HepG2 (cell line): ENCODE measurements around the gene CTNND1. TPM values are rescaled to one million over a fixed set of nuclear protein-coding genes. Genes with fewer than 3 reads are reported as not detected.
A peak's percentile ranks its signal among the peaks of the same experiment; 100 is the strongest.

Experiments used
- CHCHD3 ChIP-seq: sonication (generic); formaldehyde crosslinking; IDR thresholded peaks from 2 replicates; pipeline ENCODE4 v1.8.0; 2022; ENCODE audit warnings: mild to moderate bottlenecking, missing genetic modification reagents, moderate library complexity
- HOXD1 ChIP-seq: sonication (generic); formaldehyde crosslinking; IDR thresholded peaks from 2 replicates; pipeline ENCODE4 v1.5.0; 2020; ENCODE audit warnings: missing genetic modification reagents
- KMT2A ChIP-seq: sonication (generic); formaldehyde crosslinking; IDR thresholded peaks from 2 replicates; pipeline ENCODE4 v1.4.0; 2020; ENCODE audit warnings: missing genetic modification reagents
- MXD4 ChIP-seq: IDR thresholded peaks from 2 replicates; pipeline ENCODE4 v1.6.1; 2016; ENCODE audit warnings: mild to moderate bottlenecking, missing biosample characterization, missing genetic modification reagents
- NCOA1 ChIP-seq: sonication (generic); formaldehyde crosslinking; IDR thresholded peaks from 2 replicates; pipeline ENCODE4 v1.9.0; 2021; ENCODE audit warnings: missing genetic modification reagents
- NFE2 ChIP-seq: sonication (generic); formaldehyde crosslinking; IDR thresholded peaks from 2 replicates; pipeline ENCODE4 v1.4.0; 2020; ENCODE audit warnings: missing genetic modification reagents
- SMAD3 ChIP-seq: sonication (generic); formaldehyde crosslinking; IDR thresholded peaks from 2 replicates; pipeline ENCODE4 v1.4.0; 2020; ENCODE audit warnings: missing genetic modification reagents
- ZFP1 ChIP-seq: IDR thresholded peaks from 2 replicates; pipeline ENCODE4 v1.6.1; 2016
- ZFP36L2 ChIP-seq: sonication (generic); formaldehyde crosslinking; IDR thresholded peaks from 2 replicates; pipeline ENCODE4 v1.4.0; 2020; ENCODE audit warnings: missing genetic modification reagents
- ZNF205 ChIP-seq: IDR thresholded peaks from 2 replicates; pipeline ENCODE4 v1.6.1; 2018; ENCODE audit warnings: missing biosample characterization, missing genetic modification reagents
- ZNF530 ChIP-seq: sonication (generic); formaldehyde crosslinking; IDR thresholded peaks from 2 replicates; pipeline ENCODE4 v1.5.0; 2020; ENCODE audit warnings: low read depth, mild to moderate bottlenecking, missing genetic modification reagents
- ZNF780A ChIP-seq: sonication (generic); formaldehyde crosslinking; IDR thresholded peaks from 2 replicates; pipeline ENCODE4 v1.8.0; 2022; ENCODE audit warnings: mild to moderate bottlenecking, missing genetic modification reagents, moderate library complexity
- ZNF790 ChIP-seq: sonication (generic); formaldehyde crosslinking; IDR thresholded peaks from 2 replicates; pipeline ENCODE4 v1.8.0; 2022; ENCODE audit warnings: missing genetic modification reagents, mild to moderate bottlenecking, borderline replicate concordance
- polyA plus RNA-seq, 8 experiments: library from polyadenylated mRNA; depleted of rRNA in 3 of 8; stranded (reverse) in 7 of 8; unstranded in 1 of 8; fragments of >200 nt; fragmentation: Illumina TruSeq in 4 of 8; extraction: Trizol in 4 of 8; gene quantifications; 2 replicates each; pipeline versions ENCODE4 v1.2.1 to v1.2.3, GENCODE V29; 2011 to 2016; ENCODE audit warnings: low read depth in 4 of 8, missing spikeins in 1 of 8, mixed read lengths in 1 of 8; ENCODE audit not compliant: insufficient read depth in 1 of 8
- total RNA-seq, 5 experiments: library from RNA; depleted of rRNA; stranded (reverse); fragments of >200 nt; fragmentation: Illumina TruSeq; extraction: Trizol; gene quantifications; 2 replicates each; pipeline ENCODE4 v1.2.3, GENCODE V29; 2016; ENCODE audit warnings: low read depth in 1 of 5
- TF ChIP-seq, protein P1 (sequence below): sonication (generic); formaldehyde crosslinking; IDR thresholded peaks from 2 replicates; pipeline ENCODE4 v1.4.0; 2020; ENCODE audit warnings: missing genetic modification reagents
- TF ChIP-seq, protein P2 (sequence below): sonication (generic); formaldehyde crosslinking; IDR thresholded peaks from 2 replicates; pipeline ENCODE4 v1.8.0; 2022; ENCODE audit warnings: missing genetic modification reagents, low read depth, mild to moderate bottlenecking, borderline replicate concordance
- TF ChIP-seq, protein P3 (sequence below): sonication (generic); formaldehyde crosslinking; IDR thresholded peaks from 2 replicates; pipeline ENCODE4 v1.5.0; 2020; ENCODE audit warnings: mild to moderate bottlenecking, missing genetic modification reagents
- TF ChIP-seq, protein P4 (sequence below): sonication (generic); formaldehyde crosslinking; IDR thresholded peaks from 2 replicates; pipeline ENCODE4 v1.4.0; 2020; ENCODE audit warnings: mild to moderate bottlenecking, missing genetic modification reagents
- TF ChIP-seq, protein P5 (sequence below): sonication (generic); formaldehyde crosslinking; IDR thresholded peaks from 2 replicates; pipeline ENCODE4 v1.8.0; 2022; ENCODE audit warnings: mild to moderate bottlenecking, missing genetic modification reagents, borderline replicate concordance

The CTNND1 gene
- total and polyA plus RNA-seq, 2 of the 13 experiments (the other 11 are each of a cell fraction or from before 2014, with no cell fraction given) = 117 to 128 TPM

DNA sequence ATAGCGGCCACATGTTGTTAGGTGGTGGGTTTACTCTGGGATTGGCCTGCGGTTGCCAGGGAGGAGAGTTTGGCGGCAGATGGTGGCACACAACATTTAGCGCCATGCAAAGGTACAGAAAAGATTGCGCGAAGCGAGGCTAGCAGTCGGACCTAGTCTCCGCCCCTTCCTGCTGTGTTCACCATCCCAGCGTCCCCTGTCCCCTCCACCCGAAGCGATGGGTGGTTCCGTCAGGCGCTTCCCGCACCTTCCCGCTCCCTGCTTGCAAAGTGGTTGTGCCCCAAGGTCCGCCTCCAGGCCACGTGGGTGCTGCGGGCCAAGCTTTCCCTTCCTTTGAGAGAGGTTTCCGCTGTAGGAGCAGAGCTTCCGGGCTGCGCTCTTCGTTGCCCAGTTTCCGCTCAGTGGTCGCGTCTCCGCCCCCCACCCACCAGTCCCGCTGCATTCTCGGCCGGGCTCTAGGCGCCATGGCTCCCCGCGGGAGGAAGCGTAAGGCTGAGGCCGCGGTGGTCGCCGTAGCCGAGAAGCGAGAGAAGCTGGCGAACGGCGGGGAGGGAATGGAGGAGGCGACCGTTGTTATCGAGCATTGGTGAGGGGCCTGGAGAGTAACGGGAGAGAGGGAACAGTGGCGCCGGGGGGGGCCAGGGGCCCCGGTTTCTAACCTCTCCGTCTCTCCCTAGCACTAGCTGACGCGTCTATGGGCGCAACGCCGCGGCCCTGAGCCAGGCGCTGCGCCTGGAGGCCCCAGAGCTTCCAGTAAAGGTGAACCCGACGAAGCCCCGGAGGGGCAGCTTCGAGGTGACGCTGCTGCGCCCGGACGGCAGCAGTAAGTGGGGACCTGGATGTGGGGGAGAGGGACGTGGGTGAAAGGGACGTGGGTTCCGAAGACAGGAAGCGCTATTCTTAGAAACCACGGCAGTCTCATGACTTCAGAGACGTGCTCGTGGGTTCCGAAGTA lies 20.2 kb upstream of the CTNND1 start, which contains the start of gene SELENOH (continued):
- TF ChIP-seq, protein P1, sequence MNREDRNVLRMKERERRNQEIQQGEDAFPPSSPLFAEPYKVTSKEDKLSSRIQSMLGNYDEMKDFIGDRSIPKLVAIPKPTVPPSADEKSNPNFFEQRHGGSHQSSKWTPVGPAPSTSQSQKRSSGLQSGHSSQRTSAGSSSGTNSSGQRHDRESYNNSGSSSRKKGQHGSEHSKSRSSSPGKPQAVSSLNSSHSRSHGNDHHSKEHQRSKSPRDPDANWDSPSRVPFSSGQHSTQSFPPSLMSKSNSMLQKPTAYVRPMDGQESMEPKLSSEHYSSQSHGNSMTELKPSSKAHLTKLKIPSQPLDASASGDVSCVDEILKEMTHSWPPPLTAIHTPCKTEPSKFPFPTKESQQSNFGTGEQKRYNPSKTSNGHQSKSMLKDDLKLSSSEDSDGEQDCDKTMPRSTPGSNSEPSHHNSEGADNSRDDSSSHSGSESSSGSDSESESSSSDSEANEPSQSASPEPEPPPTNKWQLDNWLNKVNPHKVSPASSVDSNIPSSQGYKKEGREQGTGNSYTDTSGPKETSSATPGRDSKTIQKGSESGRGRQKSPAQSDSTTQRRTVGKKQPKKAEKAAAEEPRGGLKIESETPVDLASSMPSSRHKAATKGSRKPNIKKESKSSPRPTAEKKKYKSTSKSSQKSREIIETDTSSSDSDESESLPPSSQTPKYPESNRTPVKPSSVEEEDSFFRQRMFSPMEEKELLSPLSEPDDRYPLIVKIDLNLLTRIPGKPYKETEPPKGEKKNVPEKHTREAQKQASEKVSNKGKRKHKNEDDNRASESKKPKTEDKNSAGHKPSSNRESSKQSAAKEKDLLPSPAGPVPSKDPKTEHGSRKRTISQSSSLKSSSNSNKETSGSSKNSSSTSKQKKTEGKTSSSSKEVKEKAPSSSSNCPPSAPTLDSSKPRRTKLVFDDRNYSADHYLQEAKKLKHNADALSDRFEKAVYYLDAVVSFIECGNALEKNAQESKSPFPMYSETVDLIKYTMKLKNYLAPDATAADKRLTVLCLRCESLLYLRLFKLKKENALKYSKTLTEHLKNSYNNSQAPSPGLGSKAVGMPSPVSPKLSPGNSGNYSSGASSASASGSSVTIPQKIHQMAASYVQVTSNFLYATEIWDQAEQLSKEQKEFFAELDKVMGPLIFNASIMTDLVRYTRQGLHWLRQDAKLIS (CRISPR knock-in tag) = no peak
- 0 out of 2 replicates have a peak, but pooled peaks have one; percentile 63 for TF ChIP-seq SMAD3
- peak; percentile 76; the same call in 1 of the 2 replicates for TF ChIP-seq MXD4
- TF ChIP-seq NCOA1 (CRISPR knock-in tag) = no peak
- TF ChIP-seq ZNF205 (CRISPR knock-in tag) = peak; percentile 69; the same call in 1 of the 2 replicates
- TF ChIP-seq, protein P2, sequence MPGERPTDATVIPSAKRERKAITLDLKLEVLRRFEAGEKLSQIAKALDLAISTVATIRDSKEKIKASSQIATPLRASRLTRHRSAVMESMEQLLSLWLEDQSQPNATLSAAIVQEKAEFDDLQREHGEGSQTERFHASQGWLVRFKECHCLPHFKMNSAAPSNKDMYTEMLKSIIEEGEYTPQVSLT (CRISPR knock-in tag) = no peak; the same call in 1 of the 2 replicates
- TF ChIP-seq, protein P3, sequence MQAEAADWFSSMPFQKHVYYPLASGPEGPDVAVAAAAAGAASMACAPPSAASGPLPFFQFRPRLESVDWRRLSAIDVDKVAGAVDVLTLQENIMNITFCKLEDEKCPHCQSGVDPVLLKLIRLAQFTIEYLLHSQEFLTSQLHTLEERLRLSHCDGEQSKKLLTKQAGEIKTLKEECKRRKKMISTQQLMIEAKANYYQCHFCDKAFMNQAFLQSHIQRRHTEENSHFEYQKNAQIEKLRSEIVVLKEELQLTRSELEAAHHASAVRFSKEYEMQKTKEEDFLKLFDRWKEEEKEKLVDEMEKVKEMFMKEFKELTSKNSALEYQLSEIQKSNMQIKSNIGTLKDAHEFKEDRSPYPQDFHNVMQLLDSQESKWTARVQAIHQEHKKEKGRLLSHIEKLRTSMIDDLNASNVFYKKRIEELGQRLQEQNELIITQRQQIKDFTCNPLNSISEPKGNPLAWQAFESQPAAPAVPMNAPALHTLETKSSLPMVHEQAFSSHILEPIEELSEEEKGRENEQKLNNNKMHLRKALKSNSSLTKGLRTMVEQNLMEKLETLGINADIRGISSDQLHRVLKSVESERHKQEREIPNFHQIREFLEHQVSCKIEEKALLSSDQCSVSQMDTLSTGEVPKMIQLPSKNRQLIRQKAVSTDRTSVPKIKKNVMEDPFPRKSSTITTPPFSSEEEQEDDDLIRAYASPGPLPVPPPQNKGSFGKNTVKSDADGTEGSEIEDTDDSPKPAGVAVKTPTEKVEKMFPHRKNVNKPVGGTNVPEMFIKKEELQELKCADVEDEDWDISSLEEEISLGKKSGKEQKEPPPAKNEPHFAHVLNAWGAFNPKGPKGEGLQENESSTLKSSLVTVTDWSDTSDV (CRISPR knock-in tag) = no peak
- 0 out of 2 replicates have a peak, but pooled peaks have one; percentile 27 for TF ChIP-seq ZFP1
- no peak for TF ChIP-seq NFE2 (CRISPR knock-in tag)
- TF ChIP-seq CHCHD3 (CRISPR knock-in tag) = no peak
- TF ChIP-seq ZNF790 (CRISPR knock-in tag) = peak; percentile 48; the same call in 1 of the 2 replicates
- TF ChIP-seq ZFP36L2 = no peak
- TF ChIP-seq HOXD1 = no peak
- TF ChIP-seq, protein P4, sequence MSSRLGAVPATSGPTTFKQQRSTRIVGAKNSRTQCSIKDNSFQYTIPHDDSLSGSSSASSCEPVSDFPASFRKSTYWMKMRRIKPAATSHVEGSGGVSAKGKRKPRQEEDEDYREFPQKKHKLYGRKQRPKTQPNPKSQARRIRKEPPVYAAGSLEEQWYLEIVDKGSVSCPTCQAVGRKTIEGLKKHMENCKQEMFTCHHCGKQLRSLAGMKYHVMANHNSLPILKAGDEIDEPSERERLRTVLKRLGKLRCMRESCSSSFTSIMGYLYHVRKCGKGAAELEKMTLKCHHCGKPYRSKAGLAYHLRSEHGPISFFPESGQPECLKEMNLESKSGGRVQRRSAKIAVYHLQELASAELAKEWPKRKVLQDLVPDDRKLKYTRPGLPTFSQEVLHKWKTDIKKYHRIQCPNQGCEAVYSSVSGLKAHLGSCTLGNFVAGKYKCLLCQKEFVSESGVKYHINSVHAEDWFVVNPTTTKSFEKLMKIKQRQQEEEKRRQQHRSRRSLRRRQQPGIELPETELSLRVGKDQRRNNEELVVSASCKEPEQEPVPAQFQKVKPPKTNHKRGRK (CRISPR knock-in tag) = no peak
- TF ChIP-seq, protein P5, sequence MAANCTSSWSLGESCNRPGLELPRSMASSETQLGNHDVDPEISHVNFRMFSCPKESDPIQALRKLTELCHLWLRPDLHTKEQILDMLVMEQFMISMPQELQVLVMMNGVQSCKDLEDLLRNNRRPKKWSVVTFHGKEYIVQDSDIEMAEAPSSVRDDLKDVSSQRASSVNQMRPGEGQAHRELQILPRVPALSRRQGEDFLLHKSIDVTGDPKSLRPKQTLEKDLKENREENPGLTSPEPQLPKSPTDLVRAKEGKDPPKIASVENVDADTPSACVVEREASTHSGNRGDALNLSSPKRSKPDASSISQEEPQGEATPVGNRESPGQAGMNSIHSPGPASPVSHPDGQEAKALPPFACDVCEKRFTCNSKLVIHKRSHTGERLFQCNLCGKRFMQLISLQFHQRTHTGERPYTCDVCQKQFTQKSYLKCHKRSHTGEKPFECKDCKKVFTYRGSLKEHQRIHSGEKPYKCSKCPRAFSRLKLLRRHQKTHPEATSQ (CRISPR knock-in tag) = 0 out of 2 replicates have a peak, but pooled peaks have one; percentile 19
- TF ChIP-seq ZNF530 (CRISPR knock-in tag) = no peak
- 0 out of 2 replicates have a peak, but pooled peaks have one; percentile 69 for TF ChIP-seq ZNF780A (CRISPR knock-in tag)
- peak; percentile 79; the same call in 1 of the 2 replicates for TF ChIP-seq KMT2A
